ENCODE data around the gene AXIN2. TPM values are rescaled to one million over a fixed set of nuclear protein-coding genes. Genes with fewer than 3 reads are reported as not detected.

Gene AXIN2
- total RNA-seq, 1 experiment from 2014 or later, result 168 TPM

DNA sequence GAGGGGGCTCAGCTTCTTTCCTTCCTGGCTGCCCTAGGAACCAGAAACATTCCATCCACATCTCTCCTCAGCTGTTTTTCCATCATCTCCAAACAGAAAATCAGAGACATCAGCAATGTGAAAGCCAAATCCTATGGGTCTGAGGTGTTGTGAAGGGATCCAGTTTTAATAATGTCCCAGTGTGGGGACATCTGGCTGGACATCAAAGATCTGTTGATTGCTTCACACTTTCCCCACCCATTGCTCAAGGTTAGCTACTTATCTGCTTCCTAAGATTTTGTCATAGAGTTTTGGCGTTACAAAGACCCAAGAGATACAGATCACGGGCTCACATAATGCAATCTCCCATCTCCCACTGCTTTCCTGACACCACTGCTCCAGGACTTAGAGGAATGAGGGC is 47.8 kb upstream of the AXIN2 start:
- CTCF ChIA-PET, result interaction anchor here (1.0 kb wide), 1 partner anchor 12 kb away, joined by 4 read pairs; no protein-coding TSS in a partner anchor
- intact Hi-C loops (cut with micrococcal nuclease; ENCODE audit: unreplicated experiment), result no loop called here
- TF ChIP-seq, protein P1, sequence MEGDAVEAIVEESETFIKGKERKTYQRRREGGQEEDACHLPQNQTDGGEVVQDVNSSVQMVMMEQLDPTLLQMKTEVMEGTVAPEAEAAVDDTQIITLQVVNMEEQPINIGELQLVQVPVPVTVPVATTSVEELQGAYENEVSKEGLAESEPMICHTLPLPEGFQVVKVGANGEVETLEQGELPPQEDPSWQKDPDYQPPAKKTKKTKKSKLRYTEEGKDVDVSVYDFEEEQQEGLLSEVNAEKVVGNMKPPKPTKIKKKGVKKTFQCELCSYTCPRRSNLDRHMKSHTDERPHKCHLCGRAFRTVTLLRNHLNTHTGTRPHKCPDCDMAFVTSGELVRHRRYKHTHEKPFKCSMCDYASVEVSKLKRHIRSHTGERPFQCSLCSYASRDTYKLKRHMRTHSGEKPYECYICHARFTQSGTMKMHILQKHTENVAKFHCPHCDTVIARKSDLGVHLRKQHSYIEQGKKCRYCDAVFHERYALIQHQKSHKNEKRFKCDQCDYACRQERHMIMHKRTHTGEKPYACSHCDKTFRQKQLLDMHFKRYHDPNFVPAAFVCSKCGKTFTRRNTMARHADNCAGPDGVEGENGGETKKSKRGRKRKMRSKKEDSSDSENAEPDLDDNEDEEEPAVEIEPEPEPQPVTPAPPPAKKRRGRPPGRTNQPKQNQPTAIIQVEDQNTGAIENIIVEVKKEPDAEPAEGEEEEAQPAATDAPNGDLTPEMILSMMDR (IDR thresholded peaks at IDR 0.05; ENCODE audit: insufficient read depth in 1 of 2, low read depth in 1 of 2, low read length in 1 of 2, severe bottlenecking in 1 of 2, unreplicated experiment in 1 of 2), result no peak
- BruUV-seq (replicated peaks), result no TSS peak
- DNase-seq, result no peak
- no peaks in the 10 kb centered on the region for H3K4me1 Mint-ChIP-seq (ENCODE audit: low read depth, unreplicated experiment)
- Histone ChIP-seq H3K27me3 (replicated peaks; ENCODE audit: control insufficient read depth, insufficient read depth, low read length) (no peaks in the 10 kb centered on the region), H3K4me1 (no peaks in the 10 kb centered on the region), H3K9me3 (no peaks in the 10 kb centered on the region), H3K36me3 (ENCODE audit: control insufficient read depth, insufficient read depth, low read length) (no peaks in the 10 kb centered on the region), H3K4me3 (ENCODE audit: low read depth, low read length) (no peak overlapping the region)
- H3K9me3 Mint-ChIP-seq (ENCODE audit: unreplicated experiment), result no peaks in the 10 kb centered on the region
- H3K36me3 Mint-ChIP-seq (ENCODE audit: insufficient read depth, unreplicated experiment), result no peaks in the 10 kb centered on the region
- no peaks in the 10 kb centered on the region for H3K27me3 Mint-ChIP-seq (ENCODE audit: insufficient read depth, unreplicated experiment)
- H3K27ac Mint-ChIP-seq (ENCODE audit: unreplicated experiment), result no peak overlapping the region
- POLR2A ChIA-PET, result interaction anchor here (0.6 to 0.8 kb wide), 2 partner anchors 59 to 449 kb away, joined by 3 to 4 read pairs; no protein-coding TSS in a partner anchor
- no peak overlapping the region for H3K4me3 Mint-ChIP-seq (ENCODE audit: unreplicated experiment)

DNA sequence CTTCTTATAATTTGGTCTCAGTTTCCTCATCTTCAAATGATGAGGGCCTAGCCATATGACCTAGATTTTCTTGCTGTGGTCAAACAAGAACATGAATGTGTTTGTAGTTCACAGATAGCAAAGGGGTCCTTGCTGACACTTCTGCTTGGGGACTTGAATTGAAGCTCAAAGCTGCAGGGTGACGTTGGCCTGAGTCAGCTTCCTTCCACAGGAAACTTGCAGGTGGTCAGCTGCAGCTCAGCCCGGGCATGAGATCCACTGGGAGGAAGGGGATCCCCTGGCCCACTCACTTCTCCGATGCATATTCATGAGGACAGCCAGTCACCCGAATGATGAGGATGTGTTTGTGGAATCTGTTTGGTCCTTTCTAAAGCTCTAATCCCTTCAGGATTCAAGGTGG is 42.6 kb upstream of the AXIN2 start:
- no peaks in the 10 kb centered on the region for H3K27me3 Mint-ChIP-seq (ENCODE audit: insufficient read depth, unreplicated experiment)
- no peak for DNase-seq
- H3K4me1 Mint-ChIP-seq (ENCODE audit: low read depth, unreplicated experiment), result peaks cover 5% of the 10 kb centered on the region
- Histone ChIP-seq H3K27me3 (replicated peaks; ENCODE audit: control insufficient read depth, insufficient read depth, low read length) (no peaks in the 10 kb centered on the region), H3K4me3 (ENCODE audit: low read depth, low read length) (no peak overlapping the region), H3K4me1 (no peaks in the 10 kb centered on the region), H3K9me3 (no peaks in the 10 kb centered on the region), H3K36me3 (ENCODE audit: control insufficient read depth, insufficient read depth, low read length) (no peaks in the 10 kb centered on the region)
- H3K27ac Mint-ChIP-seq (ENCODE audit: unreplicated experiment), result no peak overlapping the region
- ChIA-PET CTCF (interaction anchor here (0.7 kb wide), 1 partner anchor 93 kb away, joined by 3 read pairs; no protein-coding TSS in a partner anchor), POLR2A (no interaction called here)
- intact Hi-C loops (cut with micrococcal nuclease; ENCODE audit: unreplicated experiment), result no loop called here
- H3K9me3 Mint-ChIP-seq (ENCODE audit: unreplicated experiment), result no peaks in the 10 kb centered on the region
- H3K36me3 Mint-ChIP-seq (ENCODE audit: insufficient read depth, unreplicated experiment), result no peaks in the 10 kb centered on the region
- TF ChIP-seq, protein P1 (IDR thresholded peaks at IDR 0.05; ENCODE audit: insufficient read depth in 1 of 2, low read depth in 1 of 2, low read length in 1 of 2, severe bottlenecking in 1 of 2, unreplicated experiment in 1 of 2), result no peak
- no peak overlapping the region for H3K4me3 Mint-ChIP-seq (ENCODE audit: unreplicated experiment)
- no TSS peak for BruUV-seq (replicated peaks)

DNA sequence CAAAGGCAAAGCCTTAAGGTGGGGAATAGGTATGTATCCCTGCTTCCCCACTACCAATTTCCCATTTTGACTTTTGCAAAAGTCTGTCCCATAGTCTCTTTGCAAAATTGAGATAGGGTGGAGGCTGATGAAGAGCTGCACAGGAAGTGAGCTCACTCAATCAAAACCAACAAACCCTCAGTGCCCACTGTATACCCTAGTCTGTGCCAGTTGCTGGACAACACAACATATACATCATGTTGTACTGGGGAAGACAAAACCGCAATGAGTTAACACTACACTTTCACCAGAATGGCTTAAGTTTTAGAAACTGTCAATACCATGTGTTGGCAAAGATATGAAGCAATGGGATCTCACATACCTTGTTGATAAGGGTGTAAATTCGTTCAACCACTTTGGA is 40.4 kb upstream of the AXIN2 start:
- no TSS peak for BruUV-seq (replicated peaks)
- H3K9me3 ChIP-seq, result no peaks in the 10 kb centered on the region

More for the DNA sequence above, 40.4 kb upstream of the AXIN2 start:
- intact Hi-C loops (cut with micrococcal nuclease; ENCODE audit: unreplicated experiment), result no loop called here
- peaks cover 5% of the 10 kb centered on the region for H3K4me1 Mint-ChIP-seq (ENCODE audit: low read depth, unreplicated experiment)
- TF ChIP-seq, protein P1 (IDR thresholded peaks at IDR 0.05; ENCODE audit: insufficient read depth in 1 of 2, low read depth in 1 of 2, low read length in 1 of 2, severe bottlenecking in 1 of 2, unreplicated experiment in 1 of 2), result no peak
- CTCF ChIA-PET, result no interaction called here
- Histone ChIP-seq H3K4me3 (ENCODE audit: low read depth, low read length) (no peak overlapping the region), H3K27me3 (replicated peaks; ENCODE audit: control insufficient read depth, insufficient read depth, low read length) (no peaks in the 10 kb centered on the region), H3K36me3 (ENCODE audit: control insufficient read depth, insufficient read depth, low read length) (no peaks in the 10 kb centered on the region), H3K4me1 (no peaks in the 10 kb centered on the region)
- no peaks in the 10 kb centered on the region for H3K9me3 Mint-ChIP-seq (ENCODE audit: unreplicated experiment)
- no peak for DNase-seq
- H3K4me3 Mint-ChIP-seq (ENCODE audit: unreplicated experiment), result no peak overlapping the region
- no peaks in the 10 kb centered on the region for H3K36me3 Mint-ChIP-seq (ENCODE audit: insufficient read depth, unreplicated experiment)
- no peak overlapping the region for H3K27ac Mint-ChIP-seq (ENCODE audit: unreplicated experiment)
- POLR2A ChIA-PET, result no interaction called here
- H3K27me3 Mint-ChIP-seq (ENCODE audit: insufficient read depth, unreplicated experiment), result no peaks in the 10 kb centered on the region
